Stimulated activated CD4-positive, alpha-beta T cell treated with anti-CD3 and anti-CD28 coated beads, Interleukin-2, amount 100 ng/mL, for 4 hours (primary cell): ENCODE measurements around the gene PLVAP.

Experiments used
- DNase-seq: peaks from one replicate; pipeline ENCODE4 v3.0.0-alpha.2; 2020; ENCODE audit warnings: low read depth

Gene PLVAP

GRCh38 chr19:17302391-17303166, 74.6 kb downstream of the PLVAP start:
- no peak for DNase-seq
